Stimulated activated CD8-positive, alpha-beta memory T cell treated with anti-CD3 and anti-CD28 coated beads, Interleukin-15, amount 100 ng/mL, for 1 hour (primary cell): Measurements from ENCODE around the gene PRPSAP2.
"Not testable (repeated sequence)": the region's sequence is repeated elsewhere in the genome, so short reads cannot be mapped to it uniquely, and the experiment has no call there.

Source experiments
- DNase-seq: peaks from one replicate; pipeline ENCODE4 v3.0.0-alpha.2; 2020; ENCODE audit warnings: low read depth

Gene PRPSAP2, protein sequence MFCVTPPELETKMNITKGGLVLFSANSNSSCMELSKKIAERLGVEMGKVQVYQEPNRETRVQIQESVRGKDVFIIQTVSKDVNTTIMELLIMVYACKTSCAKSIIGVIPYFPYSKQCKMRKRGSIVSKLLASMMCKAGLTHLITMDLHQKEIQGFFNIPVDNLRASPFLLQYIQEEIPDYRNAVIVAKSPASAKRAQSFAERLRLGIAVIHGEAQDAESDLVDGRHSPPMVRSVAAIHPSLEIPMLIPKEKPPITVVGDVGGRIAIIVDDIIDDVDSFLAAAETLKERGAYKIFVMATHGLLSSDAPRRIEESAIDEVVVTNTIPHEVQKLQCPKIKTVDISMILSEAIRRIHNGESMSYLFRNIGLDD

DNA sequence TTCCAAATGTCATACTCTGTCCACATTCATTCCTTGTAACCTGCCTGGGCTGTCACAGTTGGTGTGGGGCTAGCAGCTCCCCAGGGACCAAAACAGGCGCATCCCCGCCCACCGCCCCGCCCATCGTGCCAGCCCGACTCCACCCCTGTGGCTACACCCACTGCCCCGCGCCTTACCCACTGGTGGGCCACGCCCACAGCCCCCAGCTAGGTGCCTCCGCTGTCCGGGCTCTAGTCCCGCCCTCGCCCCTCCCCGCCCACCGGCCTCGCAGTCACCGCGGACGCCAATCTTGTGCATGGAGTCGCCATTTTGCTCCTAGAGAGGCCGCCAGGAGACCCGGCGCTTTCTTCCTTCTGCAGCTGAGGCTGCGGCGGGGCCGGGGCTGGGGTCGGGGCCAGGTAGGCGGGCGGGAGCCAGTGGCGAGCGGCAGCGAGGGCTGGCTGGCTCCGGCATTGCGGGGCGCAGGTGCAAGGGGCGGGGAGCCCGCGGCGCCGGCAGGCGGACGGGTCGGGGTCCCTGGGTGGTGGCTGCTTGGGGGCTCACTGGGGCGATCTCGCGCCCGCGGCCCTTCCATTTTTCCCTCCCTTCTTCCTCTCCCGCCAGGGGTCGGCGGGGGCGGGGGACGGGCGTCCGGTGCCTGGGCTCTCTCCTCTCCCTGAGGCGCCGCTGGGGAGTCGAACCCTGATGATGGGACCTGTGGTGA is at the start of gene PRPSAP2:
Gene PRPSAP2, plus strand, starts transcription at position 268 of the 703 bp plus-strand sequence. CDS start 7,703 bp downstream, outside the sequence.
- DNase-seq = peak; percentile 91

DNA sequence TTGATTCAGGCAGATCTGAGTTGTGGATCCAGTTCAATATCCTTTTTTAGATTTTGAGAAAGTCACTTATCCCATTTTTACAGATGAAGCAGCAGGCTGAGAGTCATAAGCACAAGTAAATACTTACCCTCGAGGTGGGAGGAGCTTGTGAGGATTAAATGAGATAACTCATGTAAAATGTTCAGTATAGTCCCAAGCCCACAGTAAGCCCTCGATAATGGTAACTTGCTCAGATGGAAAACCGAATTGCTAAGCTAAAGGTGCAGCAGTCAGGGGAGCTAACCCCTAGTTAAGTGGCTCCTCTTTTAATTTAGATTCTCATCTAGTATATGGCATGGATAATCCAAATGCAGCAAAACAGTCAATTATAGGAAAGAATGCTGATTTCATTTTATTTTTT is 42.0 kb upstream of the PRPSAP2 start:
- not testable (repeated sequence) for DNase-seq

DNA sequence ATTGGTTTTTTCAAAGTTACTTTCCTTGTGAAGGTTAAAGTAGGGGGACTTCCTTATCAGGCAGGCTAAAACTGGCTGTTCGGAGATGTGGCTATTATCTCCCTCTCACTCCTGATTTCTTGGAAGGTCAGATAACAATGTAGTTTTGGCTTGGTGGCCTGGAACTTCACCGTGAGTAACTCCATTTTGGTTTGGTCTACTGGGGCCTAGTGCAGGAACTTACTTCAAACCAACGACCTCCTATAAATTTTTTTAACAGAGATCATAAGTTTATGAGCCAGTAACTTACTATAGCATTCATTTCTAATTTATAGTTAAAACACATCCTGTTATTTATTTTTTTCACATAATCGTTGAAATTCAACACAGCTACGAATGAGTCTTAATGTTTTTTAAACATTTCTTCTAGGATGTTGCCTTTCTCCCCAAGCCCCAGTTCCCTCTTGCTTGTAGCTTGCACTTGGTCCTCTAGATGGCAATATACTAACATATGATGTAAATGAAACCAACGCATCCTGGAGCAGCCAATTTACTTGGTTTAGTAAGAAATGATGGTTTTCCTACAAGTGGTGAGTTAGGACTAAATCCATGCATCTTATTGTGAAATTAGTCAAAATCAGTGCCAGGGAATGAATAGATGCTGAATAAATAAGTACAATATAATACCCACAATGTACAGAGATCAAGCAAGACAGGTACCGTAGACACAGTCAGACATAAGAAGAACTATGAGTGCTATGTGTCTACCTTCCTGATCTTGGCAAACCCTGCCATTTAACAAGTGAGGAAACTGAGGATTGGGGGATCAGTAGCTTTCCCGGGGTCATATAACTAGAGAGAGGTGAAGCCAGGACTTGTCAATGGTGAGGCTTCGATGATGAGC is 41.2 kb upstream of the PRPSAP2 start:
- DNase-seq = peak; percentile 4

DNA sequence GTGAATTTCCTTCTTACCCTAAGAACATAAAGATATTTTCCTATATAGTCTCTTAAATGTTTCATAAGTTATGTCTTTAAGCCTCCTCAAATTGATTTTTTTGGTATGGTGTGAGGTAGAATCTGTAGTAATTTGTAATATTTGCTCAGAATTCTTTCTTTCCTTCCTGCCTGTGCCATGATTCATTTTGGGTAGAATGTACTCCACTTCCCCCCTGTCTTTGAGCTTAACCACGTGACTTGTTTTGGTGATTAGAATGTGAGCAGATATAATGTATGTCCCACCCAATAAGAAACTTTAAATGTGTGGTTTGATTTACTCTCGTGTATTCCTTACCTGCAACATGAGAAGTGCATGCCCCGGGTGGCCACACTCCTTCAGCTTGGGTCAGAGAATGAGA is 36.5 kb upstream of the PRPSAP2 start:
- DNase-seq = not testable (repeated sequence)

DNA sequence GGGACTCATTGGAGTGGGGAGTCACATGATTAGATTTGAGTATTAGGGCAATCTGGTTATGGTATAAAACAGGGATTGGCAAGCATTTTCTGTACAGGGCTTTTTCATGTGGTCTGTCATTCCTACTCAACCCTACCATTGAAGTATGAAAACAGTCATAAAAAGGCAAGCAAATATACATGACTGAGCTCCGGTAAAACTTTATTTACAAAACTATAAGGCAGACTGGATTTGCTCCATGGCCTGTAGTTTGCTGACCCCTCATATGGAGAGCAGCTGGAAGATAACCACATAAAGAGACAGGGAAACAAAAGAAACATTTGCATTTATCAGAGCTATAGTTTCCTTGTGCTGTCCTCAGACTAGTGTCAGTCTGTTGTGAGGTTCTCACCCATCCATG is 30.3 kb upstream of the PRPSAP2 start:
- DNase-seq = not testable (repeated sequence)

DNA sequence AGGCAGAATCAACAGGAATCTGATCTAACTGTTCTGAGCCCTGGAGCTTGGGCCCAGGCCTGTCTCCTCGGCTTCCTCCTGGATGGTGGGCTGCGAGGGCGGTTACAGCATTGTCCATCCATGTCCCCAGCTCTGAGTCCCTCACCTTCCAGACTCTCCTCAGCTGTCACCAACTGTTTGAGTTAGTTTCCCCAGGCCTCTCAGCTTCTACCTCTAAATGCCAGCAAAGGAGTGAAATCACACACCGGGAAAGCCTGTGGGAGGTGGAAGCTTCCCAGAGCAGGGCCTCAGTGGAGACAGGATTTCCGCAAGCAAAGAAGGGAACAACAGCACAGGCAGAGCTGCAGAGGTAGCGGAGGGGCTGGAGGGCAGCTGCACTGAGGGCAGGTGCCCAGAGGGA is 9.4 kb upstream of the PRPSAP2 start:
- no peak for DNase-seq

DNA sequence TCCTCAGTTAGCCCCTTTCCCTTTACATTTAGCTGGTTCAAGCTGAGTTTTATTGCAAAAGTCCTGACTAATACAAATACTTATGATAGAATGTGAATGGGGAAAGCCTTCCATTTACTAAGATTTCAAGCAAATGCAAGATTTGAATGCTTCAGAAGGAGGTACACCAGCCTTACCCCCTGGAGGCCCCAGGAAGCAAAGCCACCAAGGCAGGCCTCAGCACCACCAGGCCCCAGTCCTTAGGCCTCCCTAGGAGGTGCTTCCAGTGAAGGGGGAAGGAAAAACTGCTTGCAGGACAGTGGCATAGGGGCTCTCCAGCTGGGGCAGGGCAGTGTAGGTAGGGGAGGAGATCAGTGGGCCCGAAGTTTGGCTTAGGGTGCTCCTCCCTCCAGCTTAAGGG is 7.3 kb upstream of the PRPSAP2 start:
- DNase-seq = no peak

DNA sequence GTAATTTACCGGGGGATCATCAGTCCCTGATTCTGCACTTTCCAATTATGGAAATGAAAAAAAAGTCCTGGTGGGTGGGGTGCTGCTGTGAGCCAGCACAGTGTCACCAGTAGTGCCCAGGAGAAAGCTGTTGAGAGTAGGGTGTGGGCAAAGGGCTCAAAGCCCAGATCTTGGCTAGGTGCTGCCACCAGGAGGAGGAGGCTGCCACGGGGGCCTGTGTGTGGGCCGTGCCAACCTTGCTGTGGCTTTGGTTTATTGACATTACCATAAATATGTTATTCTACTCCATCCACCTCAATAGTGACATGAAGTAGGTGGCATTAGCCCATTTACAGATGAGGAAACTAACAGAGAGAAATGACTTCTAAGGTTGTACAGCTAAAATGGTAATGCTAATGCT is 6.7 kb upstream of the PRPSAP2 start:
- DNase-seq = no peak

DNA sequence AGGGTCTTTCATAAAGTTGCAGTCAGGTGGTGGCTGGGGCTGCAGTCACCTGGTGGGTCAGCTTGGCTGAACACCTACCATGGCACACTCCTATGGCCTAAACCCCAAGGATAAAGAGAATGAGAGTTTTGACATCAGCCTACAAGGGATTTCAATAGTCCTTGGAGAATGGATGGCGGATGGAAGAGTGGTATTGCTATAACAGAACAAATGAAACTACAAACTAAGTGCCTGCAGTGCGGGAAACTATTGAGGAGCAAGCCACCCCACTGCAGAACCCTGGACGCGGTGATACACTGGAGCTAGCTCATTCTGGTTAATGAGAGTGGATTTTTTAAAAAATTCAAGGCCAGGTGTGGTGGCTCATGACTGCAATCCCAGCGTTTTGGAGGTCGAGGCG is 3.0 kb upstream of the PRPSAP2 start:
- no peak for DNase-seq

DNA sequence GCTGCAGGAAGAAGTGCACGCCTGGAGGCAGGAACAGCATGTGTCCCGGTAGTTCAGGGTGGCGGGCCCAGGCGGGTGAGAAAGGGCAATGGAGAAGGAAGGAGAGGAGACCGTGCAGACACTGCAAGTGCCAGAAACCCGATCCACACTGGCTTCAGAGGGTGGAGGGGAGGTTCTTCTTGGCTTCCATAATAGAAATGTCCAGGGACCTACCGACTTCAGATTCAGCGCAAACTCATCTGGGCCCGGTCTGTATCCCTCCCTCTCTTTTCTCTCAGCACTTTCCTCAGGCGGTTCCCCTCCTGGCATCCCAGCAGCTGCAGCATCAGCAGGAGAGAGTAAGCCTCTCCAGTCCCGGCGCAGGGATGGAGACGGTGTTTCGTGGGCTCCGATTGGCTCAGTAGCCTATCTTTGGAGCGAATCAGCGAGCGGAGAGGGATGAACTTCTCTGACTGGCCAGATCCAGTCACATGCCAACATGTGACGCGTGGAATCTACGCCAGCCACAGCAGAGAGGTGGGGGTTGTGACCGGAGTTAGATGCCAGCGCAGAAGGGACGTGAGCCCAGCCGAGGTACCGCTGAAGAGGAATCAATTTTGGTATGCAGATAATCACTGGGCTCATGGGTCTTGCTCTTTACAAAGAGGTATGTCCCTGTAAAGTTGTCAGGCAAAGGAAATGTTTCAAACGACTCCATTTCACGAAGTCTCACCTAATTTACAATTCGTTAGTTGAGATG is 1.9 kb upstream of the PRPSAP2 start:
- peak; percentile 73 for DNase-seq

DNA sequence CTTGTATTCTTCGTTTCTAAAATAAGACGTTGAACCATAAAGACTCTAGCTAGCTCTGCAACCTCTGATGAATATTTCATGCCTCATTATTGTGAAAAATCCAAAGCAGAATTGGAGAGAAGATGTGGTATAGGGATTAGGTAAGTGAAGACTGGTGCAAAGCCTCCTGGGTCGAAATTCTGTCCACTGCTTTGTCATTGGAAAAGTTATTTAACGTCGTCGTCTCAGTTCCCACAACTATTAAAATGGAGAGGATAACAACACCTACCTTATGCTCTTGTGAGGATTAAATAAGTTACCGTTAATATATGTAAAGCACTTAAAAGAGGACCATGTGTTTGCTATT is 1.4 kb upstream of the PRPSAP2 start:
- DNase-seq = no peak

DNA sequence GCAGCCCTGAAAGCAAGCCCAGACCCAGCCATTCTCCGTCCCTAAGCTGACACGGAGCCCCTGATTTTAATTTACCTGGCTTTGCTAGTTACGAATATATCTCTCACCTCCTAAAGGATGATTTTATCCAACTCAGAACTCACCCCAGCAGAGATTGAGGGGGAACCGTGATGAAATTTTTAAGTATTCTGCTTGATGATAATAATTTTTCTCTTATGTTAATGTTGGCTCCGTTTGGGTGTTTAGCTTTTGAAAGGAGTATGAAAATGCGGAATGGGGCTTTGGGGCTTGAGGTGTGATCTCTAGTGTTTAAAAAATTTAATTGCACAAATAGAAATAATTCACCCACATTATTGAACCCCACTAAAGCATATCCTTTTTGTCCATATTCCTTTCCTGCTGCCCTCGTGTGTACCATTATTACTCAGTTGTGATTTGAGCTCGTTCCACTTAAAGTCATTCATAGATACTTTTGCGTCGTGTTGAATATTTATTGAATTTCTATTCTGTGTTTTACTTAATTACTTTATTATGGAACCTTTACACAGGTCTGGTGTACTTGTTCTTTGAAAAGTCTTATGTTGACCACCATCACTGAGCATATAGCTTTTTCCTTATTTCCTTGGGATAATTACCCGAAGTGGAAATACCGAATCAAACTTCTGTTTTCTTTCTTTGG is 775 bp downstream of the PRPSAP2 start:
- DNase-seq = no peak

DNA sequence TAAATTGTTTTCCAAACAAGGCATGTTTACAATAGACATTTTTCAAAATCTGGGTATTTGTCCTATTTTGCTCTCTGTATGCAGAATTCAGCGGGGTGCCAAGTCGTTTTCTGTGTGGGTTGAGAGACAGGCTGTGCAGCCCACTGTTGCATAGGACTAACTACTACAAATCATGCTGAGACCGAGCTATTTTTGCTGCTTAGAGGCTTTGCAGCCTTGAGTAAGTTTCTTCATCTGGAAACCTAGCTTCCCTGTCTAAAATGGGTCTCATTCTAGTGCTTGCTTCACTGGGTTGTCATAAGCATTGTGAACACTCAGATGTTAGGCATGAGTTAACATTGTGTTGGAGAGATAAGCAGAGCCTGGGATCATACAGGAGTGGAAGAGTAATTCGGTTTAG is 1.3 kb downstream of the PRPSAP2 start:
- no peak for DNase-seq

DNA sequence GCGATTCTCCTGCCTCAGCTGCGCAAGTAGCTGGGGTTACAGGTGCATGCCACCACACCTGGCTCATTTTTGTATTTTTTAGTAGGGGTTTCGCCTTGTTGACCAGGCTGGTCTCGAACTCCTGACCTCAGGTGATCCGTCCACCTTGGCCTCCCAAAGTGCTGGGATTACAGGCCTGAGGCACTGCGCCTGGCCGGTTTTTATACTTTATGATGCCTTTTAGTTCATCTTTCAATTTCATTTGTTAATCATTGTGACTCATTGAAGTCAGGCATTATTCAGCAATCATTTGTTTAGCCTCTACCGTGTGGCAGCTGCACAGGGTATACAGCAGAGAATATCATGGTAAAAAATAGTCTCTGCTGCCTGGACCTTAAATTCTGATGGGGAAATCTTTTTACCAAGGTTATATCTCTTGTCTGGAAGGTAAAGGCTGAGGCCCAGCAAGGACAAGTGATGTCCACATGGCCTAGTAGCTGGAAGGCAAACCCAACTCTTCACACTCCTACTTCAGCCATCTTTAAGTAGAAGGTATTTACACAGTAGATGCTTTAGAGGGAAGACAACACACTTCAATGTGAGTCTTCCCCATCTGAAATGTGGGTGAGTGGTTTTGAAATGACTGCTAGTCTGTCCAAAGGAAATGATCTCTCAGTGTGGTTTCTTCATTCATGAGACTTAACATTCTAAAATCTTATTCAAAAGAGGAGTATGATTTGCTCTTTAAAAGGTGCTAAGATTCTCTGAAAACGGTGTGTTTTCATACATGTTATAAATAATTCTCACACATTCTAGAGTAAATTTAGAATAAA is 2.4 kb downstream of the PRPSAP2 start:
- DNase-seq = no peak

DNA sequence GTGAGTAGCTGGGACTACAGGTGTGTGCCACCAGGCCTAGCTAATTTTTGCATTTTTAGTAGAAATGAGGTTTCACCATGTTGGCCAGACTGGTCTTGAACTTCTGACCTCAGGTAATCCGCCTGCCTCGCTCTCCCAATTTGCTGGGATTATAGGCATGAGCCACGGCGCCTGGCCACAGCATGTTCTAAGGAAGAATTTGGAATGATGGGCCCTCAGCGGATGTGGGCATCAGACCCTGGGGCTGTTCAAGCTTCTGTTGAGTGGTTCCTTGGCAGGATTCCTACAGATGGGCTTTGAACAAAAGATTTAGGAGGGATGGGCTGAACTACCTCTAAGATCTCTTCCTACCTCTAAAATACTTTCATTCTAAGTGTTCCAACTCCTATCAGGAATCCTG is 4.1 kb downstream of the PRPSAP2 start:
- DNase-seq = no peak

DNA sequence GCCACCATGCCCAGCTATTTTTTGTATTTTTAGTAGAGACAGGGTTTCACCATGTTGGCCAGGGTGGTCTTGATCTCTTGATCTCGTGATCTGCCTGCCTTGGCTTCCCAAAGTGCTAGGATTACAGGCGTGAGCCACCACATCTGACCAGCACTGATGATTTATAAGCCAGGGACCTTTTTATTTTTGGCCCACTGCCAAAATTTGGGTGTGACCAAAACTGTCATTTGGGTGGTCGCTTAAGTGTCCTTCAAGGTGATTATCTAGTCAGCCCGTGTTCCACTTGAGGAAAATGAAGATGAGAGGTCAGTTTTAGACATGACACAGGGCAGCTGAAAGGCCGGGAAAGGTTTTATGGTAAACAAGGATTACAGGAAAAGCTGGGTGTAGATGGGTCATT is 7.1 kb downstream of the PRPSAP2 start:
- not testable (repeated sequence) for DNase-seq

DNA sequence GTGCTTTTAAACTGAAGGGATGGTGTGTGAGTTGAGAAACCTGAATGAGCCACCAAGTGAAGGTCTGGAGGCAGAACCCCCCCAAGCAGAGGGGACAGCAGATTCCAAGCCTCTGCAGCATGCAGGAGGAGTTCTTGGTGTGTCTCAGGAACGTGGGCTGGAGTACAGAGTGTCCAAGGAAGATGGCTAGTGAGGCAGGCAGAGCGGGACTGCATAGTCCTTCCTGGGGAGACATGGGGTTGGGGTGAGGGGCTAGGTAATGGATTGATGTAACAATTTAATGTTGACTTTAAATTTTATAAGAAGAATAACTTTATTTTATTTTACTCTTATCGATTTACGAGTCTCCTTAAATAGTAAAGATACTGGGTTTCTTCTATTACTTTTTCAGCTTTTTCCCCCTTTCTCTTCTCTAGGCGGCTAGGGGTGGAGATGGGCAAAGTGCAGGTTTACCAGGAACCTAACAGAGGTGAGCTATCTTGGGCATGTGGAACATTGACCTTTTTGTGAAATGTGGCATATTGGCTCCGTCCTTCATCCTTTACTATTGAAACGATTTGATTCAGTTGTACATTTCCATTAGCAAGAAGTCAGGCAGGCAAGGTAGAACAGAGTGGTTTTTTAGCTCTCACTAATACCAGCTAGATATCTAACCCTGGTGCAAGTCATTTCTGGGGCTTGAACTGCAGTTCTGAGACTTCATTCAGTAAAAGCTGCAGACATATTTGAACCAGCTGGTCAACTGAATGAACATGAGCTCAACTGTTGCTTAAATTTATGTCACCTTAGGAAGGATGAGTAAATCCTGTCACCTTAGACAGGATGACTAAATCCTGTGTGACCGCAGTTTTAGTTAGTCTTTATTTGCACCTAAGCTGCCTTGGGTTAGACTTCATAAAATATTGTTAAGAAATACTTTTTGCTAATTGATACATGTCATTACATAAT is 9.2 kb downstream of the PRPSAP2 start:
- no peak for DNase-seq

DNA sequence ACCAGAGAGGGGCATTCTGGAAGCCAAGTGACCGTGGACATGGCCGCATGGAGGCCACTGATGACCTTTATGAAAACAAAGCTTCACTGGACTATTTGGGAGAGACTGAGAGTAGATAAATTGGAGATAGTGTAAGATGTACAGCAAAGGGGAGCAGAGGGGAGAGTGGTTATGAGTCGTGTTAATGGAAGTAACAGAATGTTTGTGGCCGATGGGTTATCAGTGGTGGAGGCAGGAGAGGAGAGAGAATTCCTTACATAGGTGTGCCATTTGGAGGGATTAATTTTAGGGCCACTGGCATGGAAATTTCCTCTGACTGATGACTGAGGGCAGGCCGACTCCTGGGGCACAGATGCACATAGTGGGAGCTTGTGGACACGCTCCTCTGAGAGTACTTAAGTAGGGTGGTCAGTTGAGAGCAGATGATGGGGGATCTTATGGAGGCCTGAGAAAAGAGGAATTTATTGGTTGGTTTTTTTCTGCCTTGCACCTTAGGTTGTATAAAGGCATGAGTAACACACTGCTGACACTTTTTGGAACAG is 19.2 kb downstream of the PRPSAP2 start:
- DNase-seq = no peak

DNA sequence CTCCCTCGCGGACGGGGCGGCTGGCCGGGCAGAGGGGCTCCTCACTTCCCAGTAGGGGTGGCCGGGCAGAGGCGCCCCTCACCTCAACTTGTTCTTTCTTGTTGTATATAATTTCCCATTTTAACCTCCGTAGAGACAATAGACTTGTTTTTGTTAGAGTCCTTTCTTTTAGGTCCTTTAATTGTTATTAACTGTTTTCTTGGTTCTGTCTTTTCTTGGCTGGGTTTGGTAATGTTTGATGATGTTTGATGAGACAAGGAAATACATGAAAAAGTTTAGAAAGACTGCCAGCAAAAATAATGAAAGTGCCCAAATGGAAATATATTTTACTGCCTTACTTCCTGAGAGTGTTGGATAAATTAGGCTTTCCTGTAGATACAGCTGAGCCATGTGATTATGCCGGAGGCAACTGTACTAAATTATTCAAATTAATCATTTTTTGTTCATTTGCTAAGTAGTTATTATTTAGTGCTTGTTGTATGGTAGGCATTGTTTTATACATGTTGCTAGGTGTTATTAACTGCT is 30.9 kb downstream of the PRPSAP2 start:
- DNase-seq = no peak
